ENCODE measurements around the gene CCDC68.

The CCDC68 gene

DNA sequence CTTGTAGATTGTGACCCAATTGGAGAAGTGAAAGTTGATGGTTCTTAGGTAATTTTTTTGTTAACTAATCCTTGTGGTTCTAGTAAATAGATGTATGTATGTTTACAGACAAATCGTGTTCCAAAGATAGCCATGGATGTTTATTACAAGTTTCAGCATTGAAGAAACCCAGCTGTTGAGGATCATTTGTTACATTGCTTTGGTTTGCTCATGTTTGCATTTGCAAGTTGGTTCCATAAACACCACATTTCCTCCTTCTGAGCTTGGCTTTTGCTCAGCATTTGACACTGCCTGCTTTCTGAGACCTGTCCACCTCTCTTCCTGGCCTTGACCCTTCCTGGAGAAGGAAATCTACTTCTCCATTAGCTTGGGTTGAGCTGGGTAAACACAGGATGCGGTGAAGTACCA lies 1.8 kb upstream of the CCDC68 start:
- DNase-seq (ENCODE audit: low read depth in 3 of 3): no peak

GRCh38 chr18:54960197-54960596 lies 936 bp upstream of the CCDC68 start:
- no peak for DNase-seq (ENCODE audit: low read depth in 3 of 3)

DNA sequence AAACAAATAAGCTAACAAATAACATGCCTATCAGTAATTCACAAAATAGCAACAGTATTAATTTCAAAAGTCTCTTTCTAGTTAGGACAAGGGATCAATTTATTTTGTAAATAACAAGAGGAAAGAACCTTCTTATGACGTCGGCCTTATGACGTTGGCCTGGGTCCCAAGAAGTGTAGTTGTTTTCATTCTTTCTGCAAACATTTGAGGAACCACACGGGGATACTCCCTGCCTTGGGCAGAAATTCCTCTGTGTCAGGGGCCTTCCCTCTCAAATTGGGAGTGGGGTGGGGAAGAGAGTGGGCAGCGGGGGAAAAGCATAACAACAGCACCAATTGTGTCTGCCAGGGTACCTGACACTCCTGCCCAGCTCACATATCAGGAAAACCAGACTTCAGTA lies 1.3 kb downstream of the CCDC68 start:
- no peak for DNase-seq (ENCODE audit: low read depth in 3 of 3)

GRCh38 chr18:54957296-54957832 lies 1.9 kb downstream of the CCDC68 start:
- DNase-seq (ENCODE audit: low read depth in 3 of 3): no peak

DNA sequence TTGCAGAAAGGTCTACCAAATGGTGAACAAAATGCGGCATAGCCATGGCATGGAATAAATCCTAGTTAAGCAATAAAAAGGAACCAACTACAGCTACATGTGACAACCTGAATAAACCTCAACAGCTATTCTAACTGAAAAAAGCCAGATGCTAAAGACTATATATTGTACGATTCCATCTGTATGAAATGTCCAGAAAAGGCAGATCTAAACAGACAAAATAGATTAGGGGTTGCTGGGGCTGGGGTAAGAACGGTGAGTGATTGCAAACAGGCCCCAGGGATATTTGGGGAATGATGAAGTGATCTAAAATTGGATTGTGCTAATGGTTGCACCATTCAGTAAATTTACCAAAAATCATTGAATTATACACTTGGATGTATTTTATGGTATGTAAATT lies 2.8 kb downstream of the CCDC68 start:
- no peak for DNase-seq (ENCODE audit: low read depth in 3 of 3)

DNA sequence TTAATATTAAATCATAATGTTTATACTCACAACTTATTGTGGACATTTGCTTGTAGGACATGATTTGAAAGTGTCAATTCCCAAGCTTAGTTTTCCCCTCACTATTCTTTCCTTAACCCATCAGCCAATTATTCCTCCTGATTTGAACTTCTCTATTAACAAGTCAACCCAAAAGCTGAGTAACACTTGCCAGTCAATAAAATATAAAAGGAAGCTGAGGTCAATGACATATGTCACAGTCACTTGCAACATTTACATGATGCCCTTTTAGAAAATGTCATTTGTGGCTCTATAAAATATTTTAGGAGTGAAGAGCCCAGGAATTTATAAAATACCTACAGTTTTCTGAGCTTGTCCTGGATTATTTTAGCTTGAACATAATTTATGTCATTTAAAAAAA lies 7.2 kb downstream of the CCDC68 start:
- DNase-seq (ENCODE audit: low read depth in 3 of 3): no peak

DNA sequence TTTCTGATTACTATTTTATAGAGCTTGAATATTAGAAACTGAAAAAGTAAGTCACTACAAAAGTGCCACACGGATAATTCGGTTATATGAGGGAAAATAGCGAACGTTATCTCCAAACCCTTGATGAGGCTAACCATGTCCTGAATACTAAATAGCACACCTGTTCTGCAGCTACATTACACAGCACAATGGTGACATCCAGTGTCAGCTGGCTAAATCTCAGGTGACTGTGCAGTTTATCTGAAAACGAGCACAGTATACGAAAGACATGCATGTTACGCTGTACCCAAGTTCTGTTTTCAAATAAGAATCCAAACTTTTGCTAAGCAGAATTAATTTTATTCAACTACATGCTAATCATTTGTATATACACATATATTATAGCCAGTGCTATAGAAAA lies 9.0 kb downstream of the CCDC68 start:
- no peak for DNase-seq (ENCODE audit: low read depth in 3 of 3)

DNA sequence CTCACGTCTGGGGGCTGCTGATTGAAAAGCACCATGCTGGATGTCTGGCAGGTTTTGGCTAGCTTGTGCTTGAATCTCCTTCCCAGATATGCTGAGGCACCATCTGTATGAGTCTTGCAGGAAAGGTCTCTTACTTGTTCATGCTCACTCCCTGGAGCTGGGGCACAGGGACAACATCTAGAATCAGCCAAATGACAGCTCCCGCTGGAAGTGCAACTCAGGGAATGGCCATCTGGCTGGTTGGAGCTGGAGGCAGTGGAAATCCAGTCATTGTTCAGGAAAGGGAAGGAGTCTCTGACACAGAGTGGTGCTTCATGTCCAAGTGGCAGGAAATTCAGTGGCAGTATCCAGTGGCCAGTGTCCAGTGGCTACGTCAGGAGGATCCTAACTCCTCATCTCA lies 9.7 kb downstream of the CCDC68 start:
- no peak for DNase-seq (ENCODE audit: low read depth in 3 of 3)

- no peak for DNase-seq (ENCODE audit: low read depth in 3 of 3)
Observed at GRCh38 chr18:54948350-54948837, 10.9 kb downstream of the CCDC68 start.

GRCh38 chr18:54947091-54947490 lies 12.2 kb downstream of the CCDC68 start:
- DNase-seq (ENCODE audit: low read depth in 3 of 3): no peak

- peak in 1 of 3 experiments; percentile 2 for DNase-seq (ENCODE audit: low read depth in 3 of 3)
Observed at GRCh38 chr18:54946149-54946581, 13.1 kb downstream of the CCDC68 start.

DNA sequence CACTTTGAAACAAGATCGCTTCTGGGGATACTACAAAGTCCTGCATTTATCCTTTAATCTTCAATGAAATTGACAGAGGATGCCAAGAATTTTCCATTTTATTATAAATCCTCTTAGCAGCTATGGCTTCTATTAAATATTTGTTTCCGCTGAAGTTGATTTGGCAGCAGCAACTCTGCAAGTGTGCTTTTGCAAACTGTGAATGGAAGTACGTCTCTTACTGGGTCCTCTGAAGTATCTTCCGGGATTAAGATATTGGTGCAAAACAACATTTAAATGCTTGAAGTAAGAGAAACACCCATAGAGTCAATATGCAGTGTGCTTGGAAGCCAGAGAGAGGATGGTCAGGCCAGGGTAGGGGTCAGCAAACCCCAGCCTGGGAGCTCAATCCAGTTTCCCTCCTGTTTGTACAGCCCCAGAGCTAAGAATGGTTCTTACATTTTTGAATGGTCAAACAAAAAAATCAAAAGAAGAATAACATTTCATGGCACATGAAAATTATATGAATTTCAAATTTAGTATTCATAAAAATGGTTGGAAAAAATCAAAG lies 13.6 kb downstream of the CCDC68 start:
- no peak for DNase-seq (ENCODE audit: low read depth in 3 of 3)

DNA sequence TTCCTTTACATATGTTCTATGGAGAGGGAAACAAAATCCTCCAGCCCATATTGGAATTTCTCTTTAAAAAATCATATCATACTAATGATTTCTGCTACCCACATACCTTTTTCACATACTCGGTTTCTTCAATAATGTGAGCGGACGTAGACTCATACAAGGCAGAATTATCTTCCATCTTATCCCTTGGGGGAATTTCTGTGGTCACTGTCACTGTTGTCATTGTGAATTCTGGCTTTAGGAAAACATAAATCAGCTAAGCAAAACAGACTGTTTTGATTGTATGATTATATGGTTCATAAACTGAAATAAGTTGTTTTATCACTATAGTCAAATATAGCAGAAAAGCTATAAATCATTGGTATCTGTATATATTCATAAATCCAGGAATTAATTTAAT lies 16.7 kb downstream of the CCDC68 start:
- no peak for DNase-seq (ENCODE audit: low read depth in 3 of 3)

- no peak for DNase-seq (ENCODE audit: low read depth in 3 of 3)
Observed at GRCh38 chr18:54942144-54942543, 17.1 kb downstream of the CCDC68 start.

DNA sequence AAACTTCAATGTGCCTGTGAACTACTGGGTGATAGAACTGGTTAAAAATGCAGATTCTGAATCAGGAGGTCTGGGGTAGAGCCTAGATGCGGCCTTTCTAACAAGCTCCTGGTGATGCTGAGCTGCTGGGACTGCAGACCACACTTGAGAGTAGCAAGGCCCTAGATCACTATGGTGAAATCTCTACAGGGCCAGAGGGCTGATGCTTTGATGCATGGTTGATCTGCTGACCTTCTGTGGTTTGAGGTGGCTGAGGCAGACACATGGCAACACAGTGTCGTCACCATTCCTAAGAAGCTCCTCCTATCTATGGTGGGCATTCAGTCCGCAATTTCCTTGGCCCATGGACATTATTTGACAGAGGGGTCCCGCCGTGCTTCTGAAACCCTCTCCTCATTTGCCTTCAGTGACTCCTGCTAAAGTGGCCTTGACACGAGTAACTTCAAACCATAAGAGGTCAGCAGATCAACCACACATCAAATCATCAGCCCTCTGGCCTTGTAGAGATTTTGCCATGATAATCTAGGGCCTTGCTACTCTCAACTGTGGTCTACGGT lies 19.8 kb downstream of the CCDC68 start:
- no peak for DNase-seq (ENCODE audit: low read depth in 3 of 3)

DNA sequence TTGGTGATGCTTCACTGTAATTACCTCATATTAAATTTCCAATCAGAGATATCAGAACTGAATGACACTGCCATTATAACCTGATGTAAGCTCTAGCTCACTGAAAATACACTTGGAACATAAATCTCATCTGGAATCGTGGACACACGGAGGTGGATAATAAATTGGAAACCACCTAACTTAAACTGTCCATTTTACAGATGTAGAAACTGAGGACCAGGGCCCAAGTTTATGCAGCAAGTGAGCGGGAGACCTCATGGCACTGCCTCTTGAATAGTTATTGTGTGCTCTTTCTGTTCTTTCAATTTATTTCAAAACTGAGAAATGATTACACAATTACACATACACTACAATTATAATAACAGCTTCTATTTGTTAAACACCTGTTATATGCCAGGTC lies 20.8 kb downstream of the CCDC68 start:
- DNase-seq (ENCODE audit: low read depth in 3 of 3): no peak

- no peak for DNase-seq (ENCODE audit: low read depth in 3 of 3)
Observed at GRCh38 chr18:54932472-54932871, 26.8 kb downstream of the CCDC68 start.

- DNase-seq (ENCODE audit: low read depth in 3 of 3): no peak
Observed at GRCh38 chr18:54931152-54931551, 28.1 kb downstream of the CCDC68 start.

- no peak for DNase-seq (ENCODE audit: low read depth in 3 of 3)
Observed at GRCh38 chr18:54928236-54928635, 31.0 kb downstream of the CCDC68 start.

GRCh38 chr18:54926593-54927325 lies 32.5 kb downstream of the CCDC68 start:
- DNase-seq (ENCODE audit: low read depth in 3 of 3): no peak

GRCh38 chr18:54924948-54925347 lies 34.3 kb downstream of the CCDC68 start:
- no peak for DNase-seq (ENCODE audit: low read depth in 3 of 3)

DNA sequence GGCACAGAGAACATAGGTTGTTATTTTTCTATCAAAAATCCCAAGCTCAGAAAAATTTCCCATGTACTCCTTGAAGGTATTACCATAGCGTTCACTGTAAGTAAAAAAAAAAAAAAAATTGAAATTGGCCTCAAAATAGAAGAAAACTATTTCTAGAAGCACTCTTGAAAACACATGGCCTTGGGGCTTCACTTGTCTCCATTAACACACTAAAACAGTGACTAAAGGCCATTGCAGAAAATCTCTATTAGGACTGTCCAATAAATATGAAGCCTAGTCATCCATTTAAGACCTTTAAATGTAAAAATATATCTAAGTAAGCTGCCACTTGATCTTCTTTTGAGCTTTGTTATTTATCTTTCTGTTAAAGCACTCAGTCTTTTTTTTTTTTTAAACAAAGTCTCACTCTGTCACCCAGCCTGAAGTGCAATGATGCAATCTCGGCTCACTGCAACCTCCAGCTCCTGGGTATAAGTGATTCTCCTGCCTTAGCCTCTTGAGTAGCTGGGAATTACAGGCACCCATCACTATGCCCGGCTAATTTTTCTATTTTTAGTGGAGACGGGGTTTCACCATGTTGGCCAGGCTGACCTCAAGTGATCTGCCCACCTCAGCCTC lies 35.8 kb downstream of the CCDC68 start:
- DNase-seq (ENCODE audit: low read depth in 3 of 3): no peak

DNA sequence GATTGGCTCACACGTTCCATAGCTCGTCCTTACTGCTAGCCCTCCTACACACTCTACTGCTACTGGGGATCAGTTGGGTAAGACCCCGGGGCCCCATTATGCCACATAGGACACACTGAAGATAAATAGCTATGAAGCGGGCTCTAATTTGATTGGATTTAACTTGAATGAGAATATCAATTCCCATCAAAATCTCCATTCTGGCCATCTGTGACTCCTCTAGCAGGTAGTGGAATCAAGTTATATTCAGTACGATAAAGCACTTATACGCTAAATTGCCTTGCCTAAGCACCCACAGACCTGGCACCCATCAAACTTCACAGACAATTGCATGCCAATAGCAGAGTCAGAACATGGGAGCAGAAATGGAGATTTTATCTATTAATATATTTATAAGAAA lies 39.8 kb downstream of the CCDC68 start:
- DNase-seq (ENCODE audit: low read depth in 3 of 3): no peak
